K562 (cell line): Measurements from ENCODE around the gene CTBS. TPM values are rescaled to one million over a fixed set of nuclear protein-coding genes. Genes with fewer than 3 reads are reported as not detected.
A peak's percentile ranks its signal among the peaks of the same experiment; 100 is the strongest.

Experiments used
- CXXC5 ChIP-seq: fragments of 250-450 bp; sonication (Bioruptor Pico); IDR thresholded peaks from 2 replicates; pipeline ENCODE4 v1.8.0; 2022; ENCODE audit warnings: inconsistent platforms, mild to moderate bottlenecking, moderate library complexity
- EHMT2 ChIP-seq: fragments of 450-650 bp; IDR thresholded peaks from 2 replicates; pipeline ENCODE4 v1.6.1; 2018; ENCODE audit warnings: antibody characterized with exemption
- ERF ChIP-seq: fragments of 450-650 bp; formaldehyde crosslinking; IDR thresholded peaks from 2 replicates; pipeline ENCODE4 v1.4.0; 2020; ENCODE audit warnings: mild to moderate bottlenecking, mixed read lengths
- EZH2 ChIP-seq: IDR thresholded peaks from 2 replicates; pipeline ENCODE4 v1.6.1; 2012; ENCODE audit warnings: low read depth, mild to moderate bottlenecking, inconsistent platforms, low read length, borderline replicate concordance
- NCOA2 ChIP-seq, 2 experiments: fragments of 450-650 bp; IDR thresholded peaks; 2 replicates each; pipeline ENCODE4 v1.6.1; 2018; ENCODE audit warnings: mild to moderate bottlenecking in 2 of 2, moderate library complexity in 1 of 2; ENCODE audit not compliant: partially characterized antibody in 2 of 2
- PHF8 ChIP-seq: fragments of 200-600 bp; sonication (generic); IDR thresholded peaks from 2 replicates; pipeline ENCODE4 v1.6.1; 2012; ENCODE audit warnings: mixed run types, mild to moderate bottlenecking, inconsistent platforms, low read length, moderate library complexity, borderline replicate concordance
- POLR2AphosphoS2 ChIP-seq: IDR thresholded peaks from 2 replicates; pipeline ENCODE4 v1.6.1; 2012; ENCODE audit warnings: low read length, improper control_type of control experiment
- POLR2G ChIP-seq: fragments of 200-400 bp; formaldehyde crosslinking; IDR thresholded peaks from 2 replicates; pipeline ENCODE4 v1.6.1; 2017; ENCODE audit warnings: low read depth, mild to moderate bottlenecking, antibody characterized with exemption, low read length, moderate library complexity
- SIN3A ChIP-seq, 2 experiments: fragments of 150-350 bp in 1 of 2; IDR thresholded peaks; 2 replicates each; pipeline ENCODE4 v1.6.1; 2011 to 2016; ENCODE audit warnings: borderline replicate concordance in 2 of 2, low read depth in 2 of 2, low read length in 2 of 2, mild to moderate bottlenecking in 2 of 2, moderate library complexity in 2 of 2; ENCODE audit not compliant: control insufficient read depth in 1 of 2
- SNIP1 ChIP-seq: fragments of 450-650 bp; IDR thresholded peaks from 2 replicates; pipeline ENCODE4 v1.7.1; 2017; ENCODE audit warnings: low read depth, mild to moderate bottlenecking
- SRF ChIP-seq, 2 experiments: fragments of 250-450, 450-650 bp in 1 of 2; sonication (Bioruptor Pico) in 1 of 2; sonication (generic) in 1 of 2; formaldehyde crosslinking; IDR thresholded peaks; 2 replicates each; pipeline versions ENCODE4 v1.5.0 to v1.5.1; 2020 to 2022; ENCODE audit warnings: mild to moderate bottlenecking in 1 of 2, missing genetic modification reagents in 1 of 2
- SRSF1 ChIP-seq: fragments of 200-400 bp; formaldehyde crosslinking; IDR thresholded peaks from 2 replicates; pipeline ENCODE4 v1.6.1; 2017; ENCODE audit warnings: mild to moderate bottlenecking, low read depth, low read length, moderate library complexity
- TGIF2 ChIP-seq: sonication (generic); formaldehyde crosslinking; IDR thresholded peaks from 2 replicates; pipeline ENCODE4 v1.8.1; 2022; ENCODE audit warnings: mild to moderate bottlenecking, missing genetic modification reagents, moderate library complexity
- ZC3H8 ChIP-seq: fragments of 450-650 bp; IDR thresholded peaks from 2 replicates; pipeline ENCODE4 v1.6.1; 2017
- ZNF551 ChIP-seq: fragments of 250-450 bp; sonication (Bioruptor Pico); IDR thresholded peaks from 2 replicates; pipeline ENCODE4 v1.5.0; 2021; ENCODE audit warnings: mild to moderate bottlenecking, moderate library complexity
- ZNF707 ChIP-seq: fragments of 250-450 bp; sonication (Bioruptor Pico); conservative IDR thresholded peaks from 2 replicates; pipeline ENCODE4 v1.8.0; 2022; ENCODE audit warnings: inconsistent platforms, mild to moderate bottlenecking, moderate library complexity
- polyA plus RNA-seq, 8 experiments: library from polyadenylated mRNA; depleted of rRNA in 4 of 8; stranded (reverse) in 5 of 8; unstranded in 3 of 8; fragments of >200 nt; fragmentation: Nextera tagmentation in 2 of 8; fragmentation: Illumina TruSeq in 1 of 8; extraction: Ambion mirVana in 2 of 8; extraction: Trizol in 1 of 8; gene quantifications; 2 replicates each; pipeline versions ENCODE4 v1.2.1 to v1.2.3, GENCODE V29; 2011 to 2014; ENCODE audit warnings: inconsistent platforms in 1 of 8, missing spikeins in 1 of 8
- total RNA-seq, 7 experiments: library from RNA; depleted of rRNA in 6 of 7; stranded (reverse); fragments of >200 nt in 6 of 7; fragmentation: Illumina TruSeq in 2 of 7; extraction: Trizol in 2 of 7; gene quantifications; 2 replicates each; pipeline versions ENCODE4 v1.2.1 to v1.2.3, GENCODE V29; 2011 to 2021; ENCODE audit warnings: low replicate concordance in 1 of 7
- TF ChIP-seq, protein P1 (sequence below): IDR thresholded peaks from 2 replicates; pipeline ENCODE4 v1.6.1; 2011; ENCODE audit warnings: borderline replicate concordance, low read depth, mild to moderate bottlenecking, moderate library complexity, low read length; ENCODE audit not compliant: insufficient read depth, poor library complexity, severe bottlenecking
- TF ChIP-seq, protein P2 (sequence below): fragments of 450-650 bp; IDR thresholded peaks from 2 replicates; pipeline ENCODE4 v1.6.1; 2017; ENCODE audit warnings: antibody characterized with exemption, mild to moderate bottlenecking
- TF ChIP-seq, protein P3 (sequence below): sonication (generic); formaldehyde crosslinking; IDR thresholded peaks from 2 replicates; pipeline ENCODE4 v1.8.1; 2023; ENCODE audit warnings: mild to moderate bottlenecking, missing genetic modification reagents

The CTBS gene
- total and polyA plus RNA-seq, 9 of the 15 experiments (the other 6 are each of a cell fraction or from before 2014, with no cell fraction given), result 3.0 to 19.8 (median 9.9) TPM

DNA sequence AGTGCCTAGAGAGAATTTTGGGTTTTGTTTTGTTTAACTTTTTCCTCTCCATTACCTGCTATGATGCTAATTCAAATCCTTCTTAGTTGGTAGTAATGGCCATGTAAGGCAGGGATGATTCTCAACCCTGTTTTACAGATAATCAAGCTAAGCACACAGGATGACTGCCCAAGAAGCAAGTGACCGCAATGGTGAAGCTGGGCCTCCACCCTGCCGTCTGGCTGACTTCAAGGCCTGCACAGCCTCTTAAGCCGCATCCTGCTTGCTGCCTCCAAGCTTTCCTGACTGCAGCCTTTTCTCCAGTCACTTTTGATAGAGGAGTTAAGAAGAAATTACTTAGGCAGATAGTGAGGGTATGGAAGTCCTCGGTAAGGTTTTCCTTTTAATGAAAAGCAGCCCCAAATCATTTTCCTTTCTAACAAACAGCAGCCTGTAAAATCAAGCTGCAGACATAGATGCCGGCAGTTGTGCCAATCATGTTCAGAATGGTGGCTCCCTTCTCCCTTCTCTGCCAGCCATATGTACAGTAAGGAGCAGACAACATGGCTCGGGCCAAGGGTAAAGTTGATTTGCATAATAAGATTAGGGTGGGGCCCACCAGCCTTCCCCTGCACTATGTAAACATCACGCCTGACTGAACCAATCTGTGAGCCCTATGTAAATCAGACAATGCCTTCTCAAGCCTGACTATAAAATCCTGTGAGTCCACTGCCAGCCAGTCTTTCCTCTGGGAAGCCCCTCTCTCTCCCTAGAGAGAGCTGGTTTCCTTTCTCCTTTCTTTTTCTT lies 8.8 kb upstream of the CTBS start (continued):
- TF ChIP-seq NCOA2 (IDR thresholded peaks at IDR 0.05; ENCODE audit: partially characterized antibody in 2 of 2) (no peak), SNIP1 (peak; percentile 59; the same call in 1 of the 2 replicates), POLR2G (no peak), ZNF551 (CRISPR knock-in tag) (no peak), ZNF707 (CRISPR knock-in tag) (no peak), CXXC5 (CRISPR knock-in tag) (no peak), SRF (CRISPR knock-in tag; IDR thresholded peaks at IDR 0.05) (peak in 1 of 2 experiments; percentile 76; a peak in 2 of 4 replicates), ZC3H8 (no peak), SRSF1 (no peak), EZH2 (no peak), ERF (CRISPR knock-in tag) (0 out of 2 replicates have a peak, but pooled peaks have one; percentile 32), EHMT2 (peak; percentile 21; the same call in 1 of the 2 replicates), SIN3A (IDR thresholded peaks at IDR 0.05; ENCODE audit: borderline replicate concordance in 2 of 2, control insufficient read depth in 1 of 2, low read depth in 2 of 2, low read length in 2 of 2) (no peak), POLR2AphosphoS2 (no peak), TGIF2 (CRISPR knock-in tag) (no peak), PHF8 (peak; percentile 23; the same call in 1 of the 2 replicates)
- TF ChIP-seq, protein P1, sequence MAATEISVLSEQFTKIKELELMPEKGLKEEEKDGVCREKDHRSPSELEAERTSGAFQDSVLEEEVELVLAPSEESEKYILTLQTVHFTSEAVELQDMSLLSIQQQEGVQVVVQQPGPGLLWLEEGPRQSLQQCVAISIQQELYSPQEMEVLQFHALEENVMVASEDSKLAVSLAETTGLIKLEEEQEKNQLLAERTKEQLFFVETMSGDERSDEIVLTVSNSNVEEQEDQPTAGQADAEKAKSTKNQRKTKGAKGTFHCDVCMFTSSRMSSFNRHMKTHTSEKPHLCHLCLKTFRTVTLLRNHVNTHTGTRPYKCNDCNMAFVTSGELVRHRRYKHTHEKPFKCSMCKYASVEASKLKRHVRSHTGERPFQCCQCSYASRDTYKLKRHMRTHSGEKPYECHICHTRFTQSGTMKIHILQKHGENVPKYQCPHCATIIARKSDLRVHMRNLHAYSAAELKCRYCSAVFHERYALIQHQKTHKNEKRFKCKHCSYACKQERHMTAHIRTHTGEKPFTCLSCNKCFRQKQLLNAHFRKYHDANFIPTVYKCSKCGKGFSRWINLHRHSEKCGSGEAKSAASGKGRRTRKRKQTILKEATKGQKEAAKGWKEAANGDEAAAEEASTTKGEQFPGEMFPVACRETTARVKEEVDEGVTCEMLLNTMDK, result no peak
- TF ChIP-seq, protein P2, sequence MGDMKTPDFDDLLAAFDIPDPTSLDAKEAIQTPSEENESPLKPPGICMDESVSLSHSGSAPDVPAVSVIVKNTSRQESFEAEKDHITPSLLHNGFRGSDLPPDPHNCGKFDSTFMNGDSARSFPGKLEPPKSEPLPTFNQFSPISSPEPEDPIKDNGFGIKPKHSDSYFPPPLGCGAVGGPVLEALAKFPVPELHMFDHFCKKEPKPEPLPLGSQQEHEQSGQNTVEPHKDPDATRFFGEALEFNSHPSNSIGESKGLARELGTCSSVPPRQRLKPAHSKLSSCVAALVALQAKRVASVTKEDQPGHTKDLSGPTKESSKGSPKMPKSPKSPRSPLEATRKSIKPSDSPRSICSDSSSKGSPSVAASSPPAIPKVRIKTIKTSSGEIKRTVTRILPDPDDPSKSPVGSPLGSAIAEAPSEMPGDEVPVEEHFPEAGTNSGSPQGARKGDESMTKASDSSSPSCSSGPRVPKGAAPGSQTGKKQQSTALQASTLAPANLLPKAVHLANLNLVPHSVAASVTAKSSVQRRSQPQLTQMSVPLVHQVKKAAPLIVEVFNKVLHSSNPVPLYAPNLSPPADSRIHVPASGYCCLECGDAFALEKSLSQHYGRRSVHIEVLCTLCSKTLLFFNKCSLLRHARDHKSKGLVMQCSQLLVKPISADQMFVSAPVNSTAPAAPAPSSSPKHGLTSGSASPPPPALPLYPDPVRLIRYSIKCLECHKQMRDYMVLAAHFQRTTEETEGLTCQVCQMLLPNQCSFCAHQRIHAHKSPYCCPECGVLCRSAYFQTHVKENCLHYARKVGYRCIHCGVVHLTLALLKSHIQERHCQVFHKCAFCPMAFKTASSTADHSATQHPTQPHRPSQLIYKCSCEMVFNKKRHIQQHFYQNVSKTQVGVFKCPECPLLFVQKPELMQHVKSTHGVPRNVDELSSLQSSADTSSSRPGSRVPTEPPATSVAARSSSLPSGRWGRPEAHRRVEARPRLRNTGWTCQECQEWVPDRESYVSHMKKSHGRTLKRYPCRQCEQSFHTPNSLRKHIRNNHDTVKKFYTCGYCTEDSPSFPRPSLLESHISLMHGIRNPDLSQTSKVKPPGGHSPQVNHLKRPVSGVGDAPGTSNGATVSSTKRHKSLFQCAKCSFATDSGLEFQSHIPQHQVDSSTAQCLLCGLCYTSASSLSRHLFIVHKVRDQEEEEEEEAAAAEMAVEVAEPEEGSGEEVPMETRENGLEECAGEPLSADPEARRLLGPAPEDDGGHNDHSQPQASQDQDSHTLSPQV, result 0 out of 2 replicates have a peak, but pooled peaks have one; percentile 34
- TF ChIP-seq, protein P3, sequence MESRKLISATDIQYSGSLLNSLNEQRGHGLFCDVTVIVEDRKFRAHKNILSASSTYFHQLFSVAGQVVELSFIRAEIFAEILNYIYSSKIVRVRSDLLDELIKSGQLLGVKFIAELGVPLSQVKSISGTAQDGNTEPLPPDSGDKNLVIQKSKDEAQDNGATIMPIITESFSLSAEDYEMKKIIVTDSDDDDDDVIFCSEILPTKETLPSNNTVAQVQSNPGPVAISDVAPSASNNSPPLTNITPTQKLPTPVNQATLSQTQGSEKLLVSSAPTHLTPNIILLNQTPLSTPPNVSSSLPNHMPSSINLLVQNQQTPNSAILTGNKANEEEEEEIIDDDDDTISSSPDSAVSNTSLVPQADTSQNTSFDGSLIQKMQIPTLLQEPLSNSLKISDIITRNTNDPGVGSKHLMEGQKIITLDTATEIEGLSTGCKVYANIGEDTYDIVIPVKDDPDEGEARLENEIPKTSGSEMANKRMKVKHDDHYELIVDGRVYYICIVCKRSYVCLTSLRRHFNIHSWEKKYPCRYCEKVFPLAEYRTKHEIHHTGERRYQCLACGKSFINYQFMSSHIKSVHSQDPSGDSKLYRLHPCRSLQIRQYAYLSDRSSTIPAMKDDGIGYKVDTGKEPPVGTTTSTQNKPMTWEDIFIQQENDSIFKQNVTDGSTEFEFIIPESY (CRISPR knock-in tag), result no peak
